Measurements from ENCODE around the gene MARVELD3. TPM values are rescaled to one million over a fixed set of nuclear protein-coding genes. Genes with fewer than 3 reads are reported as not detected.

The MARVELD3 gene
- total RNA-seq, 1 experiment from 2014 or later: 27.0 TPM

DNA sequence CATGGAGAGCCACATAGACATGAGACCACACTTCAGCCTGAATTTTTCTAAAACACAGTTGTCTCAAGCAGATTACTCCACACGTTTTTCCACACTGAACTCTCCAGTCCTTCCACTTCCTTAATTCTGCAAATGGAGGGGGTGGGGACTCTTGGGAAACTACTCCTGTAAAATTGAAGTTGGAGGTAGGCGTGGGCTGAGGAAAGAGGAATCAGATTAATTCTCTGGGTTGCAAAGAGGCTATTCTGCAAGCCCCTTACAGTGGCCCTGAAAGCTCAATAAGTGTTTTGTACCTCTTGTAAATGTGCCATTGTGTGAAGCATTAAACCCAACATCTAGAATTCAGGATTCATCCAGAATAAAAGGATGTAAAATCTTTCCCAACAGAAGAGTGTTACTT lies 9.6 kb downstream of the MARVELD3 start:
- no peak overlapping the region for H2BK12ac ChIP-seq (ENCODE audit: insufficient read length, low read depth, low read length)
- H2AFZ ChIP-seq (ENCODE audit: low read length): no peak overlapping the region
- no peak overlapping the region for H4K8ac ChIP-seq (replicated peaks; ENCODE audit: insufficient read length, low read depth, low read length)
- no peak overlapping the region for H3K18ac ChIP-seq (ENCODE audit: insufficient read length, low read depth, low read length)
- peaks cover 7% of the 10 kb centered on the region for H3K4me1 ChIP-seq (ENCODE audit: insufficient read depth, low read length)
- Mint-ChIP-seq H3K27me3 (ENCODE audit: low read depth) (no peaks in the 10 kb centered on the region), H3K4me3 (no peak overlapping the region), H3K4me1 (peaks cover 25 to 31% of the 10 kb centered on the region in 2 experiments), H3K36me3 (ENCODE audit: insufficient read depth in 1 of 3, low read depth in 3 of 3) (peaks cover 10 to 54% (median 48%) of the 10 kb centered on the region in 3 experiments; a peak in 6 of 7 replicates), H3K9me3 (no peaks in the 10 kb centered on the region), H3K27ac (no peak overlapping the region)
- H2BK120ac ChIP-seq (ENCODE audit: low read depth, low read length, poor library complexity, severe bottlenecking): no peak overlapping the region
- no peaks in the 10 kb centered on the region for H3K27me3 ChIP-seq (ENCODE audit: insufficient read depth, low read length)
- H3K4ac ChIP-seq (ENCODE audit: low read depth, low read length): no peak overlapping the region
- H3T11ph ChIP-seq (ENCODE audit: low read length): no peak overlapping the region
- no peak overlapping the region for H3K4me2 ChIP-seq (ENCODE audit: insufficient read depth, insufficient read length, low read length)
- no peaks in the 10 kb centered on the region for H3K23me2 ChIP-seq (ENCODE audit: insufficient read length, low read depth, low read length, poor library complexity, severe bottlenecking)
- no CpG with 5 or more reads among the region's 2 CpGs for WGBS (ENCODE audit: extremely low coverage, insufficient read length, low lambda C conversion rate)
- no peak overlapping the region for H3K27ac ChIP-seq (ENCODE audit: insufficient read length, low read depth, low read length)
- no peak overlapping the region for H4K5ac ChIP-seq (ENCODE audit: insufficient read length, low read depth, low read length)
- no peak overlapping the region for H2BK5ac ChIP-seq (ENCODE audit: insufficient read length, low read length)
- no peaks in the 10 kb centered on the region for H3K79me2 ChIP-seq (ENCODE audit: insufficient read depth, low read length)
- H4K20me1 ChIP-seq (ENCODE audit: control insufficient read depth, insufficient read depth, insufficient read length): no peaks in the 10 kb centered on the region
- H3K14ac ChIP-seq (ENCODE audit: insufficient read depth, low read length): no peak overlapping the region
- TF ChIP-seq, protein P1, sequence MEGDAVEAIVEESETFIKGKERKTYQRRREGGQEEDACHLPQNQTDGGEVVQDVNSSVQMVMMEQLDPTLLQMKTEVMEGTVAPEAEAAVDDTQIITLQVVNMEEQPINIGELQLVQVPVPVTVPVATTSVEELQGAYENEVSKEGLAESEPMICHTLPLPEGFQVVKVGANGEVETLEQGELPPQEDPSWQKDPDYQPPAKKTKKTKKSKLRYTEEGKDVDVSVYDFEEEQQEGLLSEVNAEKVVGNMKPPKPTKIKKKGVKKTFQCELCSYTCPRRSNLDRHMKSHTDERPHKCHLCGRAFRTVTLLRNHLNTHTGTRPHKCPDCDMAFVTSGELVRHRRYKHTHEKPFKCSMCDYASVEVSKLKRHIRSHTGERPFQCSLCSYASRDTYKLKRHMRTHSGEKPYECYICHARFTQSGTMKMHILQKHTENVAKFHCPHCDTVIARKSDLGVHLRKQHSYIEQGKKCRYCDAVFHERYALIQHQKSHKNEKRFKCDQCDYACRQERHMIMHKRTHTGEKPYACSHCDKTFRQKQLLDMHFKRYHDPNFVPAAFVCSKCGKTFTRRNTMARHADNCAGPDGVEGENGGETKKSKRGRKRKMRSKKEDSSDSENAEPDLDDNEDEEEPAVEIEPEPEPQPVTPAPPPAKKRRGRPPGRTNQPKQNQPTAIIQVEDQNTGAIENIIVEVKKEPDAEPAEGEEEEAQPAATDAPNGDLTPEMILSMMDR (conservative IDR thresholded peaks at IDR 0.05): no peak
- H2BK15ac ChIP-seq (ENCODE audit: low read depth, low read length): no peak overlapping the region
- H4K91ac ChIP-seq (ENCODE audit: insufficient read length, low read depth, low read length): no peak overlapping the region
- H3K9me3 ChIP-seq (ENCODE audit: control insufficient read depth, low read depth, low read length): no peaks in the 10 kb centered on the region
- H3K79me1 ChIP-seq (ENCODE audit: insufficient read depth, low read depth, low read length, poor library complexity, severe bottlenecking): no peaks in the 10 kb centered on the region
- no peak overlapping the region for H2AK5ac ChIP-seq (ENCODE audit: insufficient read length, low read length)
- no peak overlapping the region for H2BK20ac ChIP-seq (ENCODE audit: low read depth, low read length, poor library complexity, severe bottlenecking)
- no peak for DNase-seq
- H3K9ac ChIP-seq (ENCODE audit: extremely low read depth, insufficient read length, low read length): no peak overlapping the region
- no peak overlapping the region for H3K23ac ChIP-seq (ENCODE audit: insufficient read length, low read depth, low read length)
- H3K56ac ChIP-seq (ENCODE audit: insufficient read length, low read depth, low read length): no peak overlapping the region

Measured in H9 (cell line).